ENCODE measurements around the gene P2RY2. TPM values are rescaled to one million over a fixed set of nuclear protein-coding genes. Genes with fewer than 3 reads are reported as not detected.

The P2RY2 gene
- polyA plus RNA-seq, 4 donors, result 0.58 to 1.2 (median 0.80) TPM

DNA sequence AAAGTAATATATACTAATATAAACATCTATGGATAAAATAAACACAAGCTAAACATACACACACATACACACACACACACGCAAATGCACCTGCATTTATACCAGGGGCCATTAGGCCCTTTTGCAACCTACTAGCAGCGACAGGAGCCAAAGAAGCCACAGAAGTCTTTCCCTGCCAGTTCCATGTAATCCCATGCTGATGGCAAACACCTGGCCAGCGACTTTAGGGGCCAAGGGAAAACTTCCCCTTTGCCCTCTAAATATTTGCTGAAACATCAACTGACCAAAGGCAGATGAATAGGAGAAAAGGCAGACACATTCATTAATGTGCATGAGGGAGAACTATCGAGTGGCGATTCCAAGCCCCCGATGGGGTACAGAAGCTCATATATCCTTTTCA lies 14.8 kb upstream of the P2RY2 start:
- no peak for DNase-seq (ENCODE audit: low read depth in 4 of 4, low spot score in 3 of 4)

DNA sequence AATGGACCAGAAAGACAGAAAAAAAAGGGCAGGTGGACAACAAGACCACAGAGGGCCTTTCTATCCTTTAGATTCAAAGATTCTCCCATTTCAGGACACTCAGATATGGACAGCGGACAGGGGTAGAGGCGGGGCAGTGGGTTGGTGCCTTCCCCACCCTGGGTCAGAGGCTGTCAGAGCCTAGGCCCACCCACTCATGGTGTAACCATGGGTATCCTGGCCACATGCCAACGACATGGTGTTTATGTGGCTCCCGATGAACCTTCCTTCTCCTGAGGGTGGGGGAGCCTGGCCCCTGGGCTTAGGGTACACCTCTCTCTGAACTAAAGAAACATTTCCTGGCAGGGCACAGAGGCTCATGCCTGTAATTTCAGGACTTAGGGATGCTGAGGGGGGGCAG lies 14.3 kb upstream of the P2RY2 start:
- no peak for DNase-seq (ENCODE audit: low read depth in 4 of 4, low spot score in 3 of 4)

DNA sequence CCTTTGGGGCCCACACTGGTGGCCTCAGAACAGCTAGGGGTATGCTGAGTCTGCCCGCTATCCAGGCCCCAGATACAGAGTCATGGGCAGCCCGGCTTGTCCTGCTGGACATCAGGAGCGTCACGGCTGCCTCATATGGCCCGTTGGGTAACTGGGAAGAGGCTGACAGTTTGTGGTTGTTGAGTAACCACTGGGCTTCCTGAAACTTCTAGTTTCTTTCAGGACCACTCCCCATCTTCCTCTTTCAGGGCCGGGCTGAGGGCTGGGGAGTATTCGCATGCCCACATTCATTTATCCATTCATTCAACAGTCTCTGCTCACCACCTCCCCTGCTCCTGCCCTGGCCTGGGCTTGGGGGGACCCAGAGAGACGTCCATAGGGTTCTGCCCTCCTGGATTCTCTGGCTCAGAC lies 13.4 kb upstream of the P2RY2 start:
- DNase-seq (ENCODE audit: low read depth in 4 of 4, low spot score in 3 of 4), result no peak

DNA sequence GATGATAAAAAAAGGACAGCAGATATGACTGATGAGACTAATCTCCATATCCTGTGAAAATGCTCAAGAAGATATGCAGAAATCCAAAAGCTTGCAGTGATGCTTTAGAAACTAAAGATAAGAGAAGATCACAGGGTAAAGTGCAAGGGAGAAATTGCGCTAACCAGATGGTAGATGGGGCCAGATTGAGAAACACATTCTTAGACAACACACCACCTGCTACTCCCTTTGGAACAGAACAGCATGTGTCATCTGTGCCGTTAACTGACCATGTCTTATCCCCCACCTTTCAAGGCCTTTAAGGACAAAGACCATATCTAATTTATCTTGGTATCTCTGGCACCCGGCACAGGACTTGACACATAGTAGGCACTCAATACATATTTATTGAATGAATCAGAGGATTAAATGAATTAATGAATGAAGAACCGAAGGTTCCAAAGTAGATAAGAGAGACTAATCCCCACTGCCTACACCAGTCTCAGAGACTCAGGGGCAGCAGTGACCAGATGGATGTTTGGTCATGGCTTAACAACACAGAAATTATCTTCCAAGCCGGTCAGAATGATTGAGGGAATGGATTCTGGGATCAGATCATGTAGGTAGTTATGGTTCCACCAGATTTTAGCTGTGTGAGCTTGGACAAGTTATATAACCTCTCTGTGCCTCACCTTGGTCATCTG lies 12.3 kb upstream of the P2RY2 start:
- no peak for DNase-seq (ENCODE audit: low read depth in 4 of 4, low spot score in 3 of 4)

DNA sequence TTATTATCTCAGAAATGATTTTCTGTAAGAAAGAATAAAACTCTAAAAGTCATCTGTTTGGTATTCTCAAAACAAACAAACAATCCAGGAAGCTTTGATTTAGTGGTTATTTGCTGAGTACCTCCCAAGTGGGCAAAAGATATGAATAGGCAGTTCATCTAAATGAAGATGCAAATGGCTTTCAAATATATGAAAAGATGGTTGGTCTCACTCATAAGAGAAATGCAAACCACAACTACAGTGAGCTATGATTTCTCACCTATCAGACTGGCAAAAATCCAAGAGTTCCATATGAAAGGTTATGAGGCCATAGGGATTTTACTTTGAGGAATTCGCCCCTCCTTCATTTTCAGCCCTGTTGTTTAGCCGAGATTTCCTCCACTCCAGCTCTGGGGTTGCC lies 11.3 kb upstream of the P2RY2 start:
- DNase-seq (ENCODE audit: low read depth in 4 of 4, low spot score in 3 of 4), result no peak

DNA sequence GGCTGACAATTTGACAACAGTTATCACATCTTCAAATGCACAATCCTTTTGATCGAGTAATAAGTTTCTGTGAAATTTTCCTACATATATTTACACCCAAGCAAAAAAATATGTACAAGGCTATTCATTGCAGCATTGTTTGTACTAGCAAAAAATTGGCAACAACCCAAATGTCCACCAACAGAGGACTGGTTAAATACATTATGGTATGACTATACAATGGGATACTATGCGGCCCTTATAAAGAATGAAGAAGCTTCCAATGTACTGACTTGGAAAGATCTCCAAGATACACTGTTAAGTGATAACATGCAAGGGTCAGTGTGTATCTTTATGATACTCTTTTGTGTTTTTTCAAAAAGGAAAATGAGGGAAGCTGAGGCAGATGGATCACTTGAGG lies 8.2 kb upstream of the P2RY2 start:
- no peak for DNase-seq (ENCODE audit: low read depth in 4 of 4, low spot score in 3 of 4)

DNA sequence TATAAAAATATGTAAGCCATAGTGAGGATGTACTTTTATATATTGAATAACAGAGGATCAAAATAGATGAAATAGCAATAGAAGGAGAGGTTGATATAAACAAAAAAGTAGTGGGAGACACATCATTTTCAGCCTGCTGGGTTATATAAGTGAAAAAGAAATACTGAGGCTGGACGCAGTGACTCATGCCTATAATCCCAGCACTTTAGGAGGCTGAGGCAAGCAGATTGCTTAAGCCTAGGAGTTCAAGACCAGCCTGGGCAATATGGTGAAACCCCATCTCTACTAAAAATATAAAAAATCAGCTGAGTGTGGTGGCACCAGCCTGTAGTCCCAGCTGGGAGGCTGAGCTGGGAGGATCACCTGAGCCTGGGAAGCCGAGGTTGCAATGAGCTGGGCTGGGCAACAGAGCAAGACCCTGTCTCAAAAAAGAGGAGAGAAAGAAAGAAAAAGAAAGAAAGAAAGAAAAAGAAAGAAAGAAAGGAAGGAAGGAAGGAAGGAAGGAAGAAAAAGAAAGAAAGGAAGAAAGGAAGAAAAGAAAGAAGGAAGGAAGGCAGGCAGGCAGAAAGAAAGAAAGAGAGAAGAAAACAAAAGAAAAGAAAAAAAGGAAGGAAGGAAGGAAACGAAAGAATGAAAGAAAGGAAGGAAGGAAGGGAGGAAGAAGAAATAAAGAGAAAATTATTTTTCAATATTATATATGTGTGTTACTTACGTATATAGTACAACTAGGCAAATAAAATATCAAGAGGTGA lies 7.0 kb upstream of the P2RY2 start:
- DNase-seq (ENCODE audit: low read depth in 4 of 4, low spot score in 3 of 4), result no peak

DNA sequence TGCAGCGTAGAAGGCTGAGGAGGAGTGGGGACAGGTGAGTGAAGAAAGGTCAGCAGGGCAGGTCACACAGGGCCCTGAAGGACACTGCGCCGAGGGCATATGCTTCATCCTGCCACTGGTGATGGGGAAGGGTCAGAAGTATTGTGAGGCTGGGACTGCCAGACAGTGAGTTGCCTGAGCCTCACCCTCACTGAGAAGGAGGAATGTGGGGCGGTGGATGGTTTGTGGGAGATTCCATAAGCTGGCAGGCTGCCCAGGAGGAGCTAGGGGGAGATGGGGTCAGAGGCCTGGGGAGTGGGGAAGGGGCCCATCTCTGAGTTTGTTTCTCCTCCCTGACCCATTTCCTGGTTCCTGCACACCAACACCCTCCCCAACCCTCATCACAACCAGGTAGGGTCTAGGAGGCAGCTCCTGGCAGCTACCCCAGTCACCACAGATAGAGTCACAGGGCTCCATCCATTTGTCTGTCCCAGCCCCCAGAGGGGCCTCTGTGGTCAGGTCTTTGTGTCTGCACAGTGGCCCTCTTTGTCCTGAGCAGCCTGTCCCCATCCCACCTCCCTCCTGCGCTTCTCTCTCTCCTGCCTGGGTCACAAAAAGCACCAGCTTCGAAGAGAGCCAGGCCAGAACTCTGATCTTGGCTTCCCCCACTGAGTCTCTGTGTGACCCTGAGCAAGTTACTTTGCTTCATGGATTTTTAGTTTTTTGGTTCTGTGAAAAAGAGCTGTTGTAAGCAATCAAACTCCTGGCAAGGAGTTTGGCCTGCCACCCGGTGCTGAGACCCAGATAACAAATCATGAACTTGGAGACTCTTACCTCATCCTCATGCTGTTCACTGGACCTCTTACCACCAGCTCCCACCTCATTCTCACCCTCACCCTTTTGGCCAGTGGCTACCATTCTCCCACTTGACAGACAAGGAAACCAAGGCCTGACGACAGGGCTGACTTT lies 4.6 kb upstream of the P2RY2 start:
- DNase-seq (ENCODE audit: low read depth in 4 of 4, low spot score in 3 of 4), result no peak

DNA sequence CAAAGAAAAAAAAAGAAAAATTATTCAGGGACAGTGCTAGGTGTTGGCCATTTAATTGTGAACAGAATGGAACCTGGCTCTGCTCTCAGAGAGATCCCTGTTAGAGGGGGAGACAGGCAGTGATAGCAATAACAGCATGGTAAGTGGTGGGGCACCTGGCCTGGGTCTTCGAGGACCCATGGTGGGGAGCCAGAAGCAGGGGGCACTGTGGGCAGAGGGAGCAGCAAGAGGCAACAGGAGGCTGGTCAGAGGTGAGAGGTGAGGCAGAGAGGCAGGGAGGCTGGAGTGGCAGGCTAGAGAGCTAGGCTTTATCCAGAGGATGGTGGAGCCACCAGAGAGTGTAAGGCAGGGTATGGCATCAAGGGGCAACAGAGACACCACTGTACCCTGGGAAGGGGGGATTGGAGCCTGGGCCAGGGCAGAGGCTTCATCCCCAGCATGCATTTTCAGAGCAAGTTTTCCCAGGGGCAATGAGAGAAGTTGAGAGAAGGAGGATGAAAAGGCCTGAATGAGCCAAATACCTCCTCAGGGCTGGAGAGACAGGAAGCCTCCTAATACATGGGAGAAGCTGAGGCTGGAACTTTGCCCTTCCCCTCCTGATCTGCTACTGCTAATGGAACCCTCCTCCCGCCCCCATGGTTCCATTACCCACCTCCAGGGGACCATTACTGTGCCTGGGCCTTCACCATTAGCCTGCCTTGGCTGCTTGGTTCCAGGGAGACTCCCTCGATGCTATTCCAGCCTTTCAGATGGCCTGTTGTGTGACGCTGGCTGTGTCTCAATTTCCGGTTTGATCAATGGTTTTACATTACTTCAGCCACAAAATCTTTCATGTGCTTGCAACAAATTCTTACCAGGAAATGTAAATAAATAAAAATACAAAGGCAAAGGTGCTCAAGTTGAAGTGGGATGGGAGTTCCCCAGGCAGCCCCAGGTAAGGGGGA lies 2.6 kb upstream of the P2RY2 start:
- DNase-seq (ENCODE audit: low read depth in 4 of 4, low spot score in 3 of 4), result no peak

DNA sequence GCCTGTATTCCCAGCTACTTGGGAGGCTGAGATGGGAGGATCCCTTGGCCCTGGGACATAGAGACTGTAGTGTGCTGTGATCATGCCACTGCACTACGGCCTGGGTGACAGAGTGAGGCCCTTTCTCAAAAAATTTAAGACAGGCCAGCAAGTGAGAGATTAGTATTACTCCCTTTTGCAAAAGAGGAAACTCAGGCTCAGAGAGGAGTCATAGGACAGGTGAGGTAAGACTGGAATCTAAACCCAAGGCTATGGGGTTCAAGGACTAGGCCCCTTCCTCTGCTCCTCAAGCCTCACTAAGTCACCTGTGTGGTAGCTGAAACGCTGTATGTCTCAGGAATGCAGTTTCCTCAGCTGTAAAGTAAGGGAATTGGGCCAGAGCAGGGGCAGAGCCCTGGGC lies 1.6 kb upstream of the P2RY2 start:
- no peak for DNase-seq (ENCODE audit: low read depth in 4 of 4, low spot score in 3 of 4)

DNA sequence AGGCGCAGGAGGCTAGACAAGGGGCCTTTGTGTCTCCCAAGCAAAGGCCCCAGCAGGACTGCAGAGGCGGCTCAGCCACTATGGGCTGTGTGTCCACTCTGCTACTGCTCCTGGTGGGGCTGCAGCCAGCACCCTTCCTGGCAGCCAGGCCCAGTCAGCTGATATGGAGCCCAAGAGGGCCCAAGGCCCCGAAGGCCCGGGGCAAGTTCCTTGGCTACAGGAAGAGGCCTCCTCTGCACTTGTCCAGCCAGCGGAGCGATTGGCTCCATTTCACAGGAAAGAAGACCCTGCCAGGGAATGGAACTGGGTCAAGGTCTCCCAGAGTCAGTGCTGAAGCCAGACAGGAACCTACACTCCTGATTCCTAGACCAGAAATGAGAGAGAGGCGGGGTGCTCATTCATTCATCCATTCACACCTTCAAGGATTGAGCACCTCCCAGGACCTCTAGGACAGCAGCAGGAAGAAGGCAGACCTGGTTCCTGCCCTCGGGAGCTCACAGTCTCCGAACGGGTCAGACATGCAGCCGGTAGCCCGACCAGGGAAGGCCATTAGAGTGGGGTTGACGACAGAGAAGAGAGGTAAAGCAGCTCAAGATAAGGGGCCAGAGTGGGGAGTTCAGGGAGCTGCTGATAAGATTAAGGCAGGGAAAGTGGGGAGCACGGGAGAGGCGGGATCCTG lies 811 bp upstream of the P2RY2 start:
- DNase-seq (ENCODE audit: low read depth in 4 of 4, low spot score in 3 of 4), result no peak

DNA sequence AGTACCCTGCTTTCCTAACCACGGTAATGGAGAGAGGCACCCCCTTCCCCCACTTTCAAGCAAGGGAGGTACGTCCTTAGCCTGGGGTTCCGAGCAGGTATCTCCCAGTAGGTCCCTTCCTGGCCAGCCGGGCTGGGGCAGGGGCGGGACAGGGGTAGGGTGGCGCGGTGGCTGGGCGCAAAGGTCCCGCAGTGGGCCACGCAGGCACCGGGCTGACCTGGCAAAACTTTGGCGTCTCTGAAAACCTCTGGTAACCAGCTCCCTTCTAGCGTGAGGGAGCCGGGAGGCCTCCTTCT lies 323 bp upstream of the P2RY2 start:
- no peak for DNase-seq (ENCODE audit: low read depth in 4 of 4, low spot score in 3 of 4)

DNA sequence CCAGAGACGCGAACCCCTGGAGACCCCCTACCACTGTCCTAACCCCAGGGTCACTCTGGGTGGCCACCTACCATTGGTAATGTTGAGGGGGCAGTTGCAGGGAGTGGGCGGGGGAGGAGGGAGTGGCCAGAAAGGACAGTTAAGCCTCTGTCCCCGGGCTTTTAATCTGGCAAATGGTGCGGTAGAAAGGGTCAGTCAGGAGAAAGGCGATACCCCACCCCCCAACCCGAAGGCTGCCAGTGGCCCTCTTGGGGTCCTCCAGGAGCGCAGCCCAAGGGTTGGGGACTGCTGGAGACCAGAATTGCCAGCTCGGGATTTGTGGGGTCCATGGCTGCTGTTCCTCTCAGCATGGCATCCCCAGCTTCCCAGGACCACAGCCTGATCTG lies 742 bp downstream of the P2RY2 start:
- no peak for DNase-seq (ENCODE audit: low read depth in 4 of 4, low spot score in 3 of 4)

DNA sequence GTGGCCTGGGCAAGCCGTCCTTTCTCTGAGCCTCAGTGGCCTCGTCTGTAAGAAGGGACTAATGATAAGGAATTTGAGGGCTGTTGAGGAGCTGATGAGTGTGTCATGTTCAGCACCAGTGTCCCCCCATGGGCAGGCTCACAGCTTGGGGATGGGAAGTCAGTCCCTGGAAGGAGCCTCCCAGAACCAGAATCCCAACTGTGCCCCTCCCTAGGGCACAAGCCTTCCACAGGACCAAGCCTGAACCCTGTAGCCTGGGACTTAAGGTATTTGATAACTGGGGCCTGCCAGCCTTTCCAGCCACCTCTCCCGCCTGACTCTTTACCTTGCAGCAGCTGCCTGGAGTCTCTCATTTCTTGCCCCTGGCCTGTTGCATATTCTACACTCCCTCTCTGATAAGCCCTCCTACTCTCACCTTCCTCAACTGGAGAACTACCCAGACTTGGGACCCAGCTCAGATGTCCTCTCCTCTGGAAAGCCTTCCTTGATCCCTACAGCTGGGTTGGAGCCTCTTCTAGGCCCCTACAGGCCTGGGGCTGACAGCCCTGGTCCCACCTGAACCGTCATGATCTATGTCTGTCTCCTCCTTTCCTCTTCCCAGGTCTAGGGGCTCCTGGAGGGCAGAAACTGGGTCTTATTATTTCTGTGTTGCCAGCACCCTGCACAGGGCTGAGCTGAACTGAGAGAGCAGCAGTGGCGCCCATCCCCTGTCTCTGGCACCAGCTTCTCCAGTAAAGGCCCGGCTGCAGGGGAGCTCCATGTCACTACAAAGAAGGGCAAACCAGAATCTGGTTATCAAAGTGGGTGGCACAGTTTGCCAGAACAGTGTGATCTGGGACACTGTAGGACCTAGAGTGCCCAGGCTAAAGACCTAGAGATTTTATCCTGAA lies 1.6 kb downstream of the P2RY2 start:
- no peak for DNase-seq (ENCODE audit: low read depth in 4 of 4, low spot score in 3 of 4)

DNA sequence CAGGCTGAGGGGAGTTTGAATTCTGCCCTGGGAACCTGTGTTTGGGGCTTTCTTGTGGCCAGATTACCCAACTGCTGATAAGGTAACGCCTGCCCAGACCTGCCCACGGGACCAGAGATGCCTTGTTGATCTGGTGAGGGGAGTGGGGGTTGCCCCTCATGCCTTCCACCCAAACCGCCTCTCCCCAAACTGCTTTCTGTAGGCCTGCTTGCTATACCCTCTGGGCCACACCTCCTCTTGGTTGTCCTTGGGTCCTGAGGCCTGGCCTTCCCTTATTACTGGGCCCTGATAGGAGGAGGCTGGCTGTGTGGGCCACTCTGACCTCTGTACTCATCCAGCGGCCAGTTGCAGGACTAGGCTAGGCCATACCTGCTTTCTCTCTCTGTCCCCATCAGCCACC lies 3.4 kb downstream of the P2RY2 start:
- DNase-seq (ENCODE audit: low read depth in 4 of 4, low spot score in 3 of 4), result no peak

DNA sequence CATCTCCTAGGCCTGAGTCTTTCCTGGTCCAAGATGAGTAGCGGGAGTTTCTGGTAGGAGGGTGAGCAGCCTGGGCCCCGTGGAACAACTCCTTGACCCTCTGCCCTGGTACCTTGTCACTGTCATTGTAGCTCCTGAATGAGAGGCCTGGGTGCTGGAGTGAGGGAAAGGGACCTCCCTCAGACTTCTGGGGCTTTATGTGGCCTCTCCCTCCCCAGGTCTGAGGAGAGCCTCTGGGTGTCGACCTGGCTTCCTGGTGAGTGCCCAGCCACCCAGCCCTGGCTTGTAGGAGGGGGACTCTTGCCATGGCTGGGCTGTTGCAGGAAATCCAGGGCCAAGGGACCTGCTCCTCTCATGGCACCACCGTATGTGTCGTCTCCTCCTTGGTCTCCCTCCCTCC lies 3.9 kb downstream of the P2RY2 start:
- no peak for DNase-seq (ENCODE audit: low read depth in 4 of 4, low spot score in 3 of 4)

DNA sequence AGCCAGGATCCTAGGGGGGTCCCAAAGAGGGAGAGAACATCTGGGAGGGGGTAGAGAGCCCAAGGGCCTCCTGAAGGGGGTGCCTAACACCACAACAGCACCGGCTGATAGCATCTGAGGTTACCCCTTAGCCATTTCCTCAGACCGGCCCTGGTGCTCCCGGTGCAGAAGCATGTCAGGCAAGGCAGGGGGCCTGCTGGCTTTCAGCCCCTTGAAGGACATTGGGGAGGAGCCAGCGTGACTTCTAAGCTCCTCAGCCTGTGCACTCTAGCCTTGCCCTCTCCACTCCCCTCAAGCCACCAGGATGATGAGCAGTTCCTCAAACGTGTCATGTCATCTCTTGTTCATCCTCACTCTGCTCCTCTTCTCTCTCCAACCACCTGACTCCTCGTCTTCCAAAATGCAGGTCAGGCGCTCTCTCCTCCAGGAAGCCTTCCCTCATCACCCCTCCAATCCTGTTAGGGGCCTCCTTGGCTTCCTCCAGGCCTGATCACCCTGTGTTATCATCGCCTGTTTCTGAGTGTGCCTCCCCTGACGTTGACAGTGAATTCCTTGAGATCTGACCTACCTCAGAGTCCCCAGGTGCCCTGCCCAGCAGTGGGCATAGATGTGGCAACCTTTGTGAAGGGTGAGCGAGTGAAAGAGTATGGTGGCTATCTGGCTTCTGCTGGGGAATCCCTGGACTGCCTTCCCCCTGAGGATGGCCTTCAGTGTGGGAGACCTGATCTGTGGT lies 6.1 kb downstream of the P2RY2 start:
- DNase-seq (ENCODE audit: low read depth in 4 of 4, low spot score in 3 of 4), result no peak

DNA sequence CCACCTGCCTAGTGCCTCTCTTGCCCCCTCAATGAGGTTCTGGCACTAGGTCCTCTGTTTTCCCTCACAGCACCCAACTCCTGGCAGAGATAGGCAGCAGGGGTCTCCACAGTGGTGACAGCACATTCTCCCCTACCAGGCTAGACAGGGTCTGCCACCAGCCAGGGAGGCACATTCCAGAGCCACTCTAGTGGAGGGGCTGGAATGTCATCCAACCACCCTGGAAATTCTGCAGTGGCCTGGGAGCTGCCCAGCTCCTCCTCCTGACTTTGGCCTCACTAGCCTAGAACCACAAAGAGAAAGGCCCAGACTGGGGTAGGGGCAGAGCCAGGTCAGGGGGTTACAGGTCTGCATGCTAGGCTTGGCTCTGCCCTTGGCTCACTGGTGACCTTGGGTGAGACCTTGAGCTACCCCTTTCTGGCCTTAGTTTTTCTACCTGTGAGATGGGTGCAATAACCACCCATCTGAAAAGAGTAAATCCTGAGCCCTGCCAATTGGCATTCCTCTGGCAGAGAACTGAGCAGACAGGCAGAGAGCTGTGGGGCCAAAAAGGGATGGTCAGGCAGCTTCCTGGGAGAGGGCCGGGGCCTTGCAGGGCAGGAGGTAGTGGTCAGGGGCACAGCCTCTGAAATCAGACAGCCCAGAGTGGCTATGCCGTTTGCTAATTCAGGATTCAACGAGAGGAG lies 7.1 kb downstream of the P2RY2 start:
- DNase-seq (ENCODE audit: low read depth in 4 of 4, low spot score in 3 of 4), result no peak

Measured in right renal pelvis (tissue), 4 donors.